Activated CD4-positive, alpha-beta memory T cell treated with anti-CD3 and anti-CD28 coated beads, Interleukin-2, amount 10 ng/mL, durations not matched to agents 7 days and 5 days (primary cell): ENCODE results near the gene FRYL. TPM values are rescaled to one million over a fixed set of nuclear protein-coding genes. Genes with fewer than 3 reads are reported as not detected.
"Not testable (repeated sequence)": the region's sequence is repeated elsewhere in the genome, so short reads cannot be mapped to it uniquely, and the experiment has no call there.

Experiments used
- CTCF ChIA-PET: fragments of 350-600 bp; sonication (Branson Sonifier 250); formaldehyde crosslinking; loops from one replicate; lab custom pipeline; 2021; ENCODE audit warnings: antibody characterized with exemption, inconsistent platforms; lab: Charles Lee
- POLR2A ChIA-PET: fragments of 350-600 bp; sonication (Branson Sonifier 250); formaldehyde crosslinking; loops from one replicate; lab custom pipeline; 2021; ENCODE audit warnings: antibody characterized with exemption; lab: Charles Lee
- DNase-seq: peaks from one replicate; pipeline ENCODE4 v3.0.0-alpha.2; 2020
- H3K27ac Mint-ChIP-seq: one replicate; pipeline ENCODE4 v1.8.0; 2021; ENCODE audit warnings: mild to moderate bottlenecking, mixed read lengths
- H3K27me3 Mint-ChIP-seq: one replicate; pipeline ENCODE4 v1.8.0; 2021; ENCODE audit warnings: mixed read lengths
- H3K36me3 Mint-ChIP-seq: one replicate; pipeline ENCODE4 v1.8.0; 2021; ENCODE audit warnings: low read depth, mixed read lengths
- H3K4me1 Mint-ChIP-seq: one replicate; pipeline ENCODE4 v1.8.0; 2021; ENCODE audit warnings: mixed read lengths
- H3K4me3 Mint-ChIP-seq: one replicate; pipeline ENCODE4 v1.8.0; 2021; ENCODE audit warnings: mild to moderate bottlenecking, mixed read lengths
- H3K9me3 Mint-ChIP-seq: one replicate; pipeline ENCODE4 v1.8.0; 2021; ENCODE audit warnings: mixed read lengths
- total RNA-seq, 2 experiments: library from RNA; stranded (reverse); gene quantifications; one replicate each; pipeline ENCODE4 v1.2.3, GENCODE V29; 2021

Gene FRYL
- total RNA-seq, 2 experiments from 2014 or later = 82.4 to 82.7 TPM

GRCh38 chr4:48752726-48753125 lies 27.4 kb downstream of the FRYL start:
- Mint-ChIP-seq H3K4me1 (peaks cover 35% of the 10 kb centered on the region), H3K9me3 (peaks cover 2% of the 10 kb centered on the region), H3K27me3 (no peaks in the 10 kb centered on the region), H3K27ac (no peak overlapping the region), H3K36me3 (peaks cover 38% of the 10 kb centered on the region), H3K4me3 (no peak overlapping the region)
- DNase-seq = no peak
- ChIA-PET CTCF (no interaction called here), POLR2A (interaction anchor here (1.5 kb wide), 1 partner anchor 27 kb away, joined by 3 read pairs; no protein-coding TSS in a partner anchor)

- POLR2A ChIA-PET = interaction anchor here (1.5 kb wide), 1 partner anchor 27 kb away, joined by 3 read pairs; no protein-coding TSS in a partner anchor
- Mint-ChIP-seq H3K36me3 (peaks cover 35% of the 10 kb centered on the region), H3K27me3 (no peaks in the 10 kb centered on the region), H3K27ac (no peak overlapping the region), H3K4me3 (no peak overlapping the region), H3K4me1 (peaks cover 35% of the 10 kb centered on the region), H3K9me3 (peaks cover 2% of the 10 kb centered on the region)
- CTCF ChIA-PET = no interaction called here
- DNase-seq = no peak
Measured at GRCh38 chr4:48752246-48752645, 27.8 kb downstream of the FRYL start.

- H3K36me3 Mint-ChIP-seq = peaks cover 31% of the 10 kb centered on the region
- H3K27ac Mint-ChIP-seq = no peak overlapping the region
- H3K4me1 Mint-ChIP-seq = peaks cover 37% of the 10 kb centered on the region
- ChIA-PET POLR2A (no interaction called here), CTCF (no interaction called here)
- H3K9me3 Mint-ChIP-seq = no peaks in the 10 kb centered on the region
- H3K4me3 Mint-ChIP-seq = no peak overlapping the region
- DNase-seq = no peak
- H3K27me3 Mint-ChIP-seq = no peaks in the 10 kb centered on the region
Measured at GRCh38 chr4:48748949-48749596, 31.0 kb downstream of the FRYL start.

- Mint-ChIP-seq H3K27me3 (no peaks in the 10 kb centered on the region), H3K4me3 (no peak overlapping the region), H3K36me3 (peaks cover 29% of the 10 kb centered on the region), H3K4me1 (peaks cover 43% of the 10 kb centered on the region), H3K27ac (no peak overlapping the region), H3K9me3 (no peaks in the 10 kb centered on the region)
- DNase-seq = no peak
- CTCF ChIA-PET = interaction anchor here (1.3 kb wide), 1 partner anchor 43 kb away, joined by 4 read pairs; no protein-coding TSS in a partner anchor
- POLR2A ChIA-PET = no interaction called here
Measured at GRCh38 chr4:48746608-48747362, 33.3 kb downstream of the FRYL start.

- H3K27ac Mint-ChIP-seq, H3K27me3 Mint-ChIP-seq, H3K9me3 Mint-ChIP-seq, POLR2A ChIA-PET, H3K4me3 Mint-ChIP-seq, CTCF ChIA-PET, DNase-seq: not testable (repeated sequence)
- peaks cover 24% of the 10 kb centered on the region for H3K36me3 Mint-ChIP-seq
- peaks cover 43% of the 10 kb centered on the region for H3K4me1 Mint-ChIP-seq
Measured at GRCh38 chr4:48745223-48745622, 34.9 kb downstream of the FRYL start.

GRCh38 chr4:48742412-48742811 lies 37.7 kb downstream of the FRYL start:
- ChIA-PET POLR2A (no interaction called here), CTCF (no interaction called here)
- Mint-ChIP-seq H3K9me3 (no peaks in the 10 kb centered on the region), H3K27me3 (no peaks in the 10 kb centered on the region), H3K4me1 (peaks cover 63% of the 10 kb centered on the region), H3K36me3 (peaks cover 19% of the 10 kb centered on the region), H3K4me3 (no peak overlapping the region), H3K27ac (no peak overlapping the region)
- no peak for DNase-seq

GRCh38 chr4:48739560-48740019 lies 40.5 kb downstream of the FRYL start:
- Mint-ChIP-seq H3K9me3 (no peaks in the 10 kb centered on the region), H3K36me3 (peaks cover 16% of the 10 kb centered on the region), H3K27me3 (no peaks in the 10 kb centered on the region), H3K4me1 (peaks cover 62% of the 10 kb centered on the region), H3K27ac (no peak overlapping the region), H3K4me3 (no peak overlapping the region)
- ChIA-PET CTCF (interaction anchor here (0.7 kb wide), 2 partner anchors 120 to 242 kb away, joined by 3 to 4 read pairs; no protein-coding TSS in a partner anchor), POLR2A (no interaction called here)
- no peak for DNase-seq

- Mint-ChIP-seq H3K27ac (no peak overlapping the region), H3K27me3 (no peaks in the 10 kb centered on the region), H3K9me3 (no peaks in the 10 kb centered on the region), H3K4me3 (no peak overlapping the region), H3K36me3 (peaks cover 20% of the 10 kb centered on the region), H3K4me1 (peaks cover 65% of the 10 kb centered on the region)
- no peak for DNase-seq
- ChIA-PET POLR2A (no interaction called here), CTCF (no interaction called here)
Measured at GRCh38 chr4:48738856-48739255, 41.2 kb downstream of the FRYL start.

GRCh38 chr4:48728906-48729496 lies 51.1 kb downstream of the FRYL start:
- DNase-seq = peak; percentile 33
- H3K27me3 Mint-ChIP-seq, POLR2A ChIA-PET, CTCF ChIA-PET, H3K9me3 Mint-ChIP-seq, H3K4me3 Mint-ChIP-seq: not testable (repeated sequence)
- peaks cover 38% of the 10 kb centered on the region for H3K36me3 Mint-ChIP-seq
- H3K27ac Mint-ChIP-seq = peak overlapping the region; percentile 17
- H3K4me1 Mint-ChIP-seq = peaks cover 70% of the 10 kb centered on the region

- no peak overlapping the region for H3K4me3 Mint-ChIP-seq
- no peaks in the 10 kb centered on the region for H3K9me3 Mint-ChIP-seq
- CTCF ChIA-PET = no interaction called here
- peaks cover 38% of the 10 kb centered on the region for H3K36me3 Mint-ChIP-seq
- POLR2A ChIA-PET = no interaction called here
- H3K27ac Mint-ChIP-seq = no peak overlapping the region
- no peak for DNase-seq
- H3K27me3 Mint-ChIP-seq = no peaks in the 10 kb centered on the region
- H3K4me1 Mint-ChIP-seq = peaks cover 76% of the 10 kb centered on the region
Measured at GRCh38 chr4:48727666-48728459, 52.2 kb downstream of the FRYL start.

- Mint-ChIP-seq H3K4me3 (no peak overlapping the region), H3K4me1 (peaks cover 68% of the 10 kb centered on the region), H3K9me3 (peaks cover 2% of the 10 kb centered on the region), H3K27ac (no peak overlapping the region), H3K27me3 (no peaks in the 10 kb centered on the region), H3K36me3 (peaks cover 29% of the 10 kb centered on the region)
- POLR2A ChIA-PET = no interaction called here
- no peak for DNase-seq
- CTCF ChIA-PET = no interaction called here
Measured at GRCh38 chr4:48725414-48725813, 54.7 kb downstream of the FRYL start.

- CTCF ChIA-PET = no interaction called here
- POLR2A ChIA-PET = no interaction called here
- H3K27ac Mint-ChIP-seq = no peak overlapping the region
Measured at GRCh38 chr4:48722509-48723446, 57.3 kb downstream of the FRYL start.

More at GRCh38 chr4:48722509-48723446, 57.3 kb downstream of the FRYL start:
- no peak for DNase-seq
- Mint-ChIP-seq H3K36me3 (peaks cover 24% of the 10 kb centered on the region), H3K9me3 (peaks cover 3% of the 10 kb centered on the region), H3K4me1 (peaks cover 43% of the 10 kb centered on the region), H3K27me3 (no peaks in the 10 kb centered on the region), H3K4me3 (no peak overlapping the region)
